ENCODE data around the gene LSAMP. TPM values are rescaled to one million over a fixed set of nuclear protein-coding genes. Genes with fewer than 3 reads are reported as not detected.

The LSAMP gene
- total RNA-seq, 1 experiment from 2014 or later, result not detected

DNA sequence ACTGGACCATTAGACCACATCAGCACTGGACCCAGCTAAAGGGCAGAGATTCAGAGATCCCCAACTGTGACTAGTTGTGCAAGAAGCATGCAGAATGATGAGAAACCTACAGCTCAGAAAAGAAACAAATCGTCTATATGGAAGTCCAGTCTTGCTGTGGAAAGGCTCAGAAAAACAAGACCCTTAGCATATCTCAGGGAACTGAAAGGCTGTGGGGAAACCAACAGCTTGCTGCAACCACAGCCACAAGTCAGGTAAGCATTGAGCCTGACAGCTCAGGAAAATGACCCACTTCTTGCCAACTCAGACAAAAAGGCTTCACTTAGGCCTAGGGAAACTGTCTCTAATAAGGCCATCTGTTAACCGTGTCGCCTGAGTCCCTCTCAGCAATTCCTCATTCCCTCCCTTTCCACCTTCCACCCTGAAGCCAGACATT lies 145.6 kb downstream of the LSAMP start:
- BruUV-seq (replicated peaks), result no TSS peak
- H3K9me3 Mint-ChIP-seq (ENCODE audit: unreplicated experiment), result no peaks in the 10 kb centered on the region
- H3K4me1 Mint-ChIP-seq (ENCODE audit: insufficient read depth, unreplicated experiment), result no peaks in the 10 kb centered on the region
- no peak for TF ChIP-seq CTCF (IDR thresholded peaks at IDR 0.05; ENCODE audit: unreplicated experiment)
- peaks cover 25% of the 10 kb centered on the region for H3K27me3 Mint-ChIP-seq (ENCODE audit: insufficient read depth, unreplicated experiment)
- H3K27ac Mint-ChIP-seq (ENCODE audit: low read depth, unreplicated experiment), result no peak overlapping the region
- H3K4me3 Mint-ChIP-seq (ENCODE audit: unreplicated experiment), result no peak overlapping the region
- peaks cover 6% of the 10 kb centered on the region for H3K36me3 Mint-ChIP-seq (ENCODE audit: insufficient read depth, unreplicated experiment)
- CTCF ChIA-PET, result no interaction called here
- DNase-seq (ENCODE audit: unreplicated experiment), result no peak
- intact Hi-C loops (cut with micrococcal nuclease), result no loop called here
- POLR2A ChIA-PET, result no interaction called here

- TF ChIP-seq CTCF (IDR thresholded peaks at IDR 0.05; ENCODE audit: unreplicated experiment), result no peak
- H3K27ac Mint-ChIP-seq (ENCODE audit: low read depth, unreplicated experiment), result no peak overlapping the region
- H3K4me1 Mint-ChIP-seq (ENCODE audit: insufficient read depth, unreplicated experiment), result no peaks in the 10 kb centered on the region
- peaks cover 6% of the 10 kb centered on the region for H3K36me3 Mint-ChIP-seq (ENCODE audit: insufficient read depth, unreplicated experiment)
- DNase-seq (ENCODE audit: unreplicated experiment), result no peak
- ChIA-PET CTCF (no interaction called here), POLR2A (no interaction called here)
- no peak overlapping the region for H3K4me3 Mint-ChIP-seq (ENCODE audit: unreplicated experiment)
- H3K9me3 Mint-ChIP-seq (ENCODE audit: unreplicated experiment), result no peaks in the 10 kb centered on the region
- BruUV-seq (replicated peaks), result no TSS peak
- H3K27me3 Mint-ChIP-seq (ENCODE audit: insufficient read depth, unreplicated experiment), result peaks cover 21% of the 10 kb centered on the region
- intact Hi-C loops (cut with micrococcal nuclease), result no loop called here
Measured at GRCh38 chr3:116298151-116298550, 147.1 kb downstream of the LSAMP start.

DNA sequence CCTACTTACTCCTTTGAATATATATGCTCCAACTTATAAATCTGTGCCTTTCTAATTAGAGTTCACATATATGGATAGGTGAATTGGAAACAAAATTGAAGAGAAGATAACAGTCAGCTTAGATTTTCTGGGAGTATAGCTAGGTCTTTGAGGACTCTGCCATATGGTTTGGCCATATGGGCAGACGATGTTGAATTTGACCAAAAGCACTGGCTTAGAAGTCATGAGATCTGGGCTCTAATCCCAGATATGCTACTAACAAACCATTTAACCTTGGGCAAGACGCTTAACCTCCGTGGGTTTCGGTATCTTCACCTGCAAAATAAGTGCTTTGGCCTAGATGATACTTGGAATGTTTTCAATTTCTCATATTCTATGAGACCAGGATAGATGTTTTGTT lies 154.1 kb downstream of the LSAMP start:
- no TSS peak for BruUV-seq (replicated peaks)
- no peak overlapping the region for H3K27ac Mint-ChIP-seq (ENCODE audit: low read depth, unreplicated experiment)
- no peak overlapping the region for H3K4me3 Mint-ChIP-seq (ENCODE audit: unreplicated experiment)
- H3K4me1 Mint-ChIP-seq (ENCODE audit: insufficient read depth, unreplicated experiment), result no peaks in the 10 kb centered on the region
- TF ChIP-seq CTCF (IDR thresholded peaks at IDR 0.05; ENCODE audit: unreplicated experiment), result no peak
- CTCF ChIA-PET, result no interaction called here
- intact Hi-C loops (cut with micrococcal nuclease), result no loop called here
- H3K27me3 Mint-ChIP-seq (ENCODE audit: insufficient read depth, unreplicated experiment), result peaks cover 79% of the 10 kb centered on the region
- no peak for DNase-seq (ENCODE audit: unreplicated experiment)
- H3K36me3 Mint-ChIP-seq (ENCODE audit: insufficient read depth, unreplicated experiment), result no peaks in the 10 kb centered on the region
- POLR2A ChIA-PET, result no interaction called here
- no peaks in the 10 kb centered on the region for H3K9me3 Mint-ChIP-seq (ENCODE audit: unreplicated experiment)

DNA sequence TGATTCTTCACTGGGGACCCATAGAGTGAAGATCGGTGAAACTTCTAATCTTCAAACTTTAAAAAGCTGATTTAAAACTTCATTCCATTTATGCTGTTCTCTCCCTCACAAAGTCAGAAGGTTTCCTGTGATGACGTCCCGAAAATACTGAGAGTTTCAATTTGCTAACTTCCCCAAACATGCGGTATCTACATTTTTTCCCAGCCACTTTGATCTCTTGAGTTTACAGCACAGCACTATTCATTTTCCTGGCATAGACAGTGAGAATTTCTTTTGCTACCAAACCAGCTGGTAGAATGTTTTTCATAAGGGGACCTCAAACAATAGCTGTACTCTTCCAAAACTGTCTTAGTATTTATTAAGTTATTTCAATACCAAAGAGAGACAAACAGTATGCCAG lies 156.8 kb downstream of the LSAMP start:
- DNase-seq (ENCODE audit: unreplicated experiment), result no peak
- POLR2A ChIA-PET, result no interaction called here
- no peaks in the 10 kb centered on the region for H3K4me1 Mint-ChIP-seq (ENCODE audit: insufficient read depth, unreplicated experiment)
- BruUV-seq (replicated peaks), result no TSS peak
- H3K36me3 Mint-ChIP-seq (ENCODE audit: insufficient read depth, unreplicated experiment), result no peaks in the 10 kb centered on the region
- H3K4me3 Mint-ChIP-seq (ENCODE audit: unreplicated experiment), result no peak overlapping the region
- peaks cover 88% of the 10 kb centered on the region for H3K27me3 Mint-ChIP-seq (ENCODE audit: insufficient read depth, unreplicated experiment)
- H3K9me3 Mint-ChIP-seq (ENCODE audit: unreplicated experiment), result no peaks in the 10 kb centered on the region
- intact Hi-C loops (cut with micrococcal nuclease), result no loop called here
- CTCF ChIA-PET, result no interaction called here
- TF ChIP-seq CTCF (IDR thresholded peaks at IDR 0.05; ENCODE audit: unreplicated experiment), result no peak
- H3K27ac Mint-ChIP-seq (ENCODE audit: low read depth, unreplicated experiment), result no peak overlapping the region

Data from MCF 10A (cell line).